ENCODE data around the gene SMTNL2. TPM values are rescaled to one million over a fixed set of nuclear protein-coding genes. Genes with fewer than 3 reads are reported as not detected.

SMTNL2 gene
- polyA plus RNA-seq, 1 donor from 2014 or later: not detected

DNA sequence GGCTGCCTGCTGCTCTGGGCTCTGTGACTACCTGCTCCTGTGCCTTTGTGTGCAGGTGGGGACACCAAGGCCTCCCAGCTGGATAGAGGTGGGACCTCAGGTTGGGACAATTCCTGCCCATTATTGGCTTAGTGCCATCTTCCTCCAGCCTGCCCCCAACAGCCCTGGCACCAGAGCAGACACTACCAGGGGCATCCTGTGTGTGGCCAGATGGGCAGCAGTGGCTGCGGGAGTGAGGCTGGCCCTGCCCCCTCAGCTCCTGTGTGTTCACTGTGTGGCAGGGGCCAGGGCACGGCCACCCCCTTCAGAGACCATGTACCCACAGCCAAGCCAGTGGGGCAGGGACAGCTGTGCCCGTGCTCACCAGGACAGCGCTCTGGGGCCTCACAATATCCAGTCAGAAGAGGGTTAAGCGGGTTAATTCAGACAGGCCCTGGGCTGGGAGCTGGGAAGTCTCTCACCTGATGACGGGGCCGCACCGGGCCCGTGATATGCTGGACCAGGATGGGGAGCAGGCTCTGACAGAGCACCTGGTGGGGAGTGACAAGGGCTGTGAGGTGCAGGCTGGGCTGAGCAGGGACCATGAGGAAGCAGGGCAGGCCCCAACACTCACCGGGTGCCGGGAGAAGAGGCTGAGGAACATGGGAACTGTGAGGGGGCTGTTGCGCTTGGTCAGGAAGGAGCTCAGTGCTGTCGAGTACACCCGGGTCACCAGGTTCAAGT is 42.2 kb upstream of the SMTNL2 start:
- Mint-ChIP-seq H3K27ac (peak overlapping the region in 1 of 3 donors; percentile 53), H3K9me3 (no peaks in the 10 kb centered on the region), H3K4me1 (peaks cover 0 to 2% (median 0%) of the 10 kb centered on the region in 3 donors), H3K27me3 (no peaks in the 10 kb centered on the region), H3K4me3 (no peak overlapping the region), H3K36me3 (no peaks in the 10 kb centered on the region)

DNA sequence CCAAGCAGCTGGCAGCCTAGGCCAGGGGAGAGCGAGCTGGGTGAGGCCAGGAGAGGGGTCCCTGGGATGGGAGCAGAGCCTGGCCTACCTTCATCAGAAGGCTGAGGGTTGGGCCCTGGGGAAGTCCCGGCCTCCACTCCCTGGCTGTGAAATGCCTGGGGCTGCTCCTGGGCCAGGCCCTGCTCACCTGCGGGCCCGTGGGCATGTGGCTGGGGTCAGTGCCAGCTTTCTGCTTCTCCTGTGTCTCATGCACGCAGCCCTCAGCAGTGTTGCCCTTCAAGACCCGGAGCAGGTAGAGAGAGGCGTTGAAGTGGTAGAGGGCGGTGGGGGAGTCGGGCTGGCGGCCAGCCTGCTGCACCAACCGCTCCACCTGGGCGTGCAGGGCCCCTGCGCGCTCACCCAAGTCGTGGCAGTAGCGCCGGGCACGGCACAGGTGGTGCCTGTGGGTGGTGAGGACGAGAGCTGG is 41.6 kb upstream of the SMTNL2 start:
- no peaks in the 10 kb centered on the region for H3K27me3 Mint-ChIP-seq
- no peak overlapping the region for H3K4me3 Mint-ChIP-seq
- peak overlapping the region in 1 of 3 donors; percentile 53 for H3K27ac Mint-ChIP-seq
- H3K36me3 Mint-ChIP-seq: no peaks in the 10 kb centered on the region
- H3K4me1 Mint-ChIP-seq: peaks cover 0 to 2% (median 0%) of the 10 kb centered on the region in 3 donors
- no peaks in the 10 kb centered on the region for H3K9me3 Mint-ChIP-seq

DNA sequence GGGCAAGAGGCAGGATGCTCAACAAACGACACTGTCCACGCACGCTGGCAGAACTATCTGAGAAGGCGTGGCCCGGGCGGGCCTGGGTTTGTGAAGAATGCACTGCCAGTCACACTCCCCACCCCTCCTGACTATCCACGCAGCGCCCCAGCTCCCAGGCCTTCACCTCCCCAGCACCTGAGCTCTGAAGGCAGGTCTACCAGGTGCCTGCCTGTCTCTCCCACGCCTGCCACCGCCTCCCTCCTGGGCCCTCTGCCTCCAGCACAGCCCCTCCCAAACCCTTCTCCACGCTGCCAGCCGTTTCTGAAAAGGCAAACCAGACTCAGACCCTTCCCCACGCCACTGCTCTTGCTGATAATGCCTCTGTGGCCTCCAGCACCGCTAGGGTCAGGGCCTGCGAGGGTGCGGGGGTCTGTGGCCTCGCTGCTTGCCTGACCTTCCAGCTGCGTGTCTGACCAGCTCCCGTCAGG is 40.7 kb upstream of the SMTNL2 start:
- H3K9me3 Mint-ChIP-seq: no peaks in the 10 kb centered on the region
- H3K27ac Mint-ChIP-seq: peak overlapping the region in 1 of 3 donors; percentile 5
- no peak overlapping the region for H3K4me3 Mint-ChIP-seq
- no peaks in the 10 kb centered on the region for H3K27me3 Mint-ChIP-seq
- no peaks in the 10 kb centered on the region for H3K36me3 Mint-ChIP-seq
- peaks cover 0 to 2% (median 0%) of the 10 kb centered on the region in 3 donors for H3K4me1 Mint-ChIP-seq

DNA sequence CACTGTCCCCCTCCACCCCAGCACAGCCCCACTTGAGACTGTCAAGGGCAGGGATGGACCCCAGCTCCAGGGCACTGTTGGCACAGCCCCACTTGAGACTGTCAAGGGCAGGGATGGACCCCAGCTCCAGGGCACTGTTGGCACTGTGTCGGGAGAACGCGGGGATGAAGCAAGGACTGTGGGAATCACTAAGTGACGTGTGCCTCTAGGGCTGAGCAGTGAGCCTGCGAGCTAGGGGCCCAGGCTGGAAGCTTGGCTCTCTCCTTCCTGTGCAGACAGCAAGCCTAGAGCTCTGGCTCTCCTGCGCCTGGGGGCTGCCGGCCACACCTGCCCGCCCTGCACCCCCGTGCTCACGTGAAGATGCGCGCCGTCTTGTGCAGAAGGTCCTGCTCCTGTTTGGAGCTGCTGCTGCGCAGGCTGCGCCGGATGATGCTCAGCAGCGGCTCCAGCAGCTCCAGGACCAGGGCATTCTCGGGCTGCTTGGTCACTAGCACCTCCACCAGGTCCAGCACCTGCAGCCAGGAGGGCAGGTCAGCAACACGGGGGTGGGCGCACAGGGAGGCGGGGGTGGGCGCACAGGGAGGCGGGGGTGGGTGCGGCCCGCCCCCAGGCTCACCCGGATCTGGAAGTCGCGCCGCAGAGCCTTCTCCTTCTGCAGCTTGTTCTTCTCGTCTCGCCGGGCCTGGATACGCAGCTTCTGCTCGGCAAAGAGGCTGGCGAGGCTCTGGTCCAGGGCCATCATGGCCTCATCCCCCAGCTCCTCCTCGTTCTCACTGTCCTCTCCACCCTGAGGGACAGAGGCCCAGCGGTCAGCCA is 40.0 kb upstream of the SMTNL2 start:
- no peaks in the 10 kb centered on the region for H3K27me3 Mint-ChIP-seq
- no peak overlapping the region for H3K4me3 Mint-ChIP-seq
- no peaks in the 10 kb centered on the region for H3K36me3 Mint-ChIP-seq
- H3K4me1 Mint-ChIP-seq: peaks cover 0 to 2% (median 0%) of the 10 kb centered on the region in 3 donors
- no peaks in the 10 kb centered on the region for H3K9me3 Mint-ChIP-seq
- H3K27ac Mint-ChIP-seq: no peak overlapping the region

DNA sequence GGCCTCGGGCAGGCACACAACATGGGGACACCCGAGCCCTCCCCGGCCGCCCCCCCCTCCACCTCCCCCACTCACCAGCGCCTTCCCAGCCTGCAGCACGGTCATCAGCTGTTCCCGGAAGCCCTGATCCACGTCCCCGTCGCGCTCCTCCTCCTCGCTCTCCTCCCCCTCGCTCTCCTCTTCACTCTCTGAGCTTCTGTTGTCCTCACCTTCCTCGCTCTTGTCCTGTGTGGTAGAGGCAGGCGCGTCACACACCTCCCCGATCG is 39.4 kb upstream of the SMTNL2 start:
- Mint-ChIP-seq H3K4me1 (no peaks in the 10 kb centered on the region), H3K4me3 (no peak overlapping the region), H3K9me3 (no peaks in the 10 kb centered on the region), H3K36me3 (no peaks in the 10 kb centered on the region), H3K27me3 (no peaks in the 10 kb centered on the region), H3K27ac (no peak overlapping the region)

DNA sequence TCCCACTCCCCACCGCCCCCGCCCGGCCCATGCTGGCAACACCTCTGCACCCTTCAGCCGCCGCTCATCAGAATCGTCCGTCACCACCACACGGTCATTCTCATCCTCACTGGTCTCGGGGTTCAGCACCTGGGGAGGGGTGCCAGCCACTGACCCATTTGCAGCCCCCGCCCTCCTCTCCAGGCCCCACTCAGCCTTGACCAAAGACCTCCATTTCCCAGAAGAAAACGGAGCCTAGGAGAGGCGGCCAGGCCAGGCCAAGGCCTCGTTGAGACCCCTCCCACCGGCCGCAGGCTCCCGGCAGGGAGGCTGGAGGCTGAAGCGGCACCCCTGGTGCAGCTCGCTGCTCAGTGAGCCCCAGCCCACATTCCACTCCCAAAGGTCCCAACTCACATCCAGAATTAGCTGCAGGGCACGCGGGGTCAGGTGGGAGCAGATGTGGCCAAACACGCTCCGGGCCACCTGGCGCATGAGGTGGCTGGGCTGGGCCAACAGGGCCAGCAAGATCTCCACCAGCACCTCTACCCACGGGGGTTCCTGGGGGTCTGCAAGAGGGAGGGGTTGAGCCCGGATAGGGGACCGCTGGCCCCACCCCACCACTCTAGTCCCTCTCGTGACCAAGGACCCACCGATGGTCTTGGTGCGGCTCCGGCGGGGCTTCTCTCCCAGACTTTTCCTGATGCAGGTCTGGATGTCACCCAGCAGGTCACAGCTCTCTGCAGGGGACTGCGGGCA is 38.9 kb upstream of the SMTNL2 start:
- no peaks in the 10 kb centered on the region for H3K27me3 Mint-ChIP-seq
- no peaks in the 10 kb centered on the region for H3K36me3 Mint-ChIP-seq
- no peak overlapping the region for H3K27ac Mint-ChIP-seq
- no peak overlapping the region for H3K4me3 Mint-ChIP-seq
- H3K9me3 Mint-ChIP-seq: no peaks in the 10 kb centered on the region
- H3K4me1 Mint-ChIP-seq: no peaks in the 10 kb centered on the region

DNA sequence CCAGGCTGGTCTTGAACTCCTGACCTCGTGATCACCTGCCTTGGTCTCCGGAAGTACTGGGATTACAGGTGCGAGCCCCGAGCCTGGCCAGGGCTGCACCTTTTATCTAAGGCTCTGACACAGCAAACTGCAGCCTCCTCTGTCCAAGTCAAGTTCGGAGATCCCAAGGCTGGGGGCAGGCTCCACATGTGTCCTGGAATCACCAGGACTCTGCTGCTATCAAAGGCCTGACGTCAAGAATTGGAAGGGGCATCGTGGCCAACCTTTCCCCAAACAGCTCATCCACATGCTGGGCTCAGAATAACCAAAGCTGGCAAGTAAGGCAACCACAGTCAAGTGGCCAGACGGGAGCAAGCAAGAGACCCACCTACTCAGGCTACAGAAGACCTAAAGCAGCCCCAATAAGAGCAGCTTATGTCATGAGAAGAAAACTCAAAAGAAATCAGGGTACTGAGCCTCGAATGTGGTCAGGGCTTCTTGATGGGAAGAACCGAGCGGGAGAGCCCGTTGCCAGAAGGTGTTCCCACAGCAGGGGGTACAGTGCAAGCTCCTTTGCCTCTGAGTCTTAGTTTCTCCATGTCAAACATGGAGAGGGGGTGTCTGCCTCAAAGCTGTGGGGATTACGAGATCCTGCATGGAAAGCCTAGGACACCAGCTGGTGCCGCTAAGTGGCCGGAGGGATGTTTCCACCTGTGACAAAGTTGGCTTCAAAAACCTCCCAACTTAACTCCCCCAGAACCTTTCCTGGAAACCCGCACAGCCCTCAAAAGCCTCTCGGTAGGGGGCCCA is 37.0 kb upstream of the SMTNL2 start:
- no peaks in the 10 kb centered on the region for H3K36me3 Mint-ChIP-seq
- no peaks in the 10 kb centered on the region for H3K9me3 Mint-ChIP-seq
- no peak overlapping the region for H3K4me3 Mint-ChIP-seq
- H3K27ac Mint-ChIP-seq: peak overlapping the region in 1 of 3 donors; percentile 19
- no peaks in the 10 kb centered on the region for H3K27me3 Mint-ChIP-seq
- peaks cover 0 to 3% (median 2%) of the 10 kb centered on the region in 3 donors for H3K4me1 Mint-ChIP-seq

DNA sequence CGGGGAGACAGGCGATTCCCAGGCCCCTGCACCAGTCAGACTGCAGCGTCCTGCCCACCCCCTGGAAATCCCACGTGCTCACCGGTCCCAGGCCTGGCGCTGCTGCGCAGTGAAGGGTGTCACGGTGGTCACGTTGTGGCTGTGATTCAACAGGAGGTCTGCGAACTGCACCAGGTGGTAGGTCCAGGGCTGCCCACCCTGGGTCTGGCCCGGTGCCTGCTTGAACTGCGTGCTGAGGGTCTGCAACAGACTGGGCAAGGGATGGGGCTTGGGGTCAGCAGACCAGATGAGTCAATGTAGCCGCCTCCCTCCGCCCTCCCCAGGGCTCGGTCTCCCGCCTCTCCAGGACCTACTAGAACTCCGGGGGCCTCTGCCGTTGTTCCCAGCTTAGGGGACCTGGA is 36.3 kb upstream of the SMTNL2 start:
- H3K36me3 Mint-ChIP-seq: no peaks in the 10 kb centered on the region
- no peak overlapping the region for H3K4me3 Mint-ChIP-seq
- H3K27me3 Mint-ChIP-seq: no peaks in the 10 kb centered on the region
- H3K9me3 Mint-ChIP-seq: no peaks in the 10 kb centered on the region
- peaks cover 0 to 3% (median 2%) of the 10 kb centered on the region in 3 donors for H3K4me1 Mint-ChIP-seq
- H3K27ac Mint-ChIP-seq: no peak overlapping the region

DNA sequence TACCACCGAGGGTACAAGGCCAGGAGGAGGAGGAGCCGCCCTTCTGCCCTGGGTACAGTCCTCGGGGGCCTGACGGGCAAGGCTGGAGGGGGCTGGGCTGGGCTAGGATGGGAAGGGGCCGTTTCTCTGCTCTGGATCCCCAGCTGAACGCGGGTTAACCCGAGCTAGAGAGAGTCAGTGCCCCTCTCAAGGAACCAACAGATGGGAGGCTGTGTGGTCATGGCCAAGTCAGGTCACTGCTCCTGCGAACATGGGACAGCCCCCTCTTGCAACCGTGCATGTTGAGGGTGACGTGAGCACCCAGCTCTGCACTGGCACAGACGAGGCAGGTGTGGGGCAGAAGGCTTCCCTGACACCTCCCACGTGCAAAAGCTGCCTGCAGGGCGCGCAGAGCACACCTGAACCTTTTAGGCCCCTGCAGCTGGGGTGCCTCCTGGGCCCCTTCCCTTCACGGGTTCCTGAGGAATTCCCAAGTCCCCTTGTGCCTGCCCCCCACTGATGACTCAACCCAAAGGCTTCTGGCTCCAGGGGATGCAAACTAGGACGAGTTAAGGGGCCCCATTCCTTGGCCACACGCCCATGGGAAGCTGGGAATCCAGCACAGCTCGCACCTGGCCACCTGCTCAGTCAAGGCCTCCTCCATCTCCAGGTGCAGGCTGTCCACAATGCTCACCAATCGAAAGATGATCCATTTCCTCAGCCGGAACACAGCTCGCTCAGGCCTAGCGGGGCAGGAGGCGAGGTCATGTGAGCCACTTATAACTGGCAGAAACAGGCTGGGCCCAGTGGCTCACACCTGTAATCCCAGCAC is 35.4 kb upstream of the SMTNL2 start:
- no peak overlapping the region for H3K4me3 Mint-ChIP-seq
- H3K9me3 Mint-ChIP-seq: no peaks in the 10 kb centered on the region
- H3K36me3 Mint-ChIP-seq: no peaks in the 10 kb centered on the region
- no peak overlapping the region for H3K27ac Mint-ChIP-seq
- no peaks in the 10 kb centered on the region for H3K27me3 Mint-ChIP-seq
- peaks cover 0 to 4% (median 2%) of the 10 kb centered on the region in 3 donors for H3K4me1 Mint-ChIP-seq

DNA sequence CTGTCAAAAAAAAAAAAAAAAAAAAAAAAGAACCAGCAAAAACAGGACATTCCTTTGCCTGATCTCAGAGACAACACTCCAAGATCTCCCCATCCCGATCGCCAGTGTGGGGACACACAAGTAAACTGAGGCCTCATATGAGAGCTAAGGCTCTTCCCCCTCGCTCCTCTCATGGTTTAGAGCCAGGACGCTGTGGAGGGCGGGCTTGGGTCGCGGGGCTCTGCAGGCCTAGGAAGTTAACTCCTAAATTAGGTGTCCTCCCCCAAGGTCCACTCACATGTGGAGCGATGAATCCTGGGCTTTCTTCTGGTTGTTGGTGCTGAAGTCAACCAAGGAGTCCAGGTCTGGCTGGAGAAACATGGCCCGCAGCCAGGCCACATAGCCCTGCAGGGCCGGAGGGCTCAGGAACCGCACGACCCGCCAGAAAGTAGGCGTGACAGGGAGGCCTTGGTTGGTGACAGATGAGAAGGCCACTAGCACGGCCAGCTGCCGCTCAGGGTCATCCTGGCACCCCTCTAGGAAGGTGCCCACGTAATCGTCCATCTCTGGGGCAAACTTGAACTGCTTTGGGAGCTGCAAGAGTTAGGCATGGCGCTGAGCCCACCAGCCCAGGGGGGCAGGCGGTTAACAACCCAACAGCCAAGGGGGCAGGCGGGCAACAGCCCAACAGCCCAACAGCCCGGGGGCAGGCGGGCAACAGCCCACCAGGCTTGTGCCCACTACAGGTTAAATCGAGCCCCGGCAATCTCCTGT is 34.4 kb upstream of the SMTNL2 start:
- peaks cover 6 to 12% (median 7%) of the 10 kb centered on the region in 3 donors for H3K4me1 Mint-ChIP-seq
- no peaks in the 10 kb centered on the region for H3K27me3 Mint-ChIP-seq
- no peak overlapping the region for H3K27ac Mint-ChIP-seq
- no peaks in the 10 kb centered on the region for H3K36me3 Mint-ChIP-seq
- no peaks in the 10 kb centered on the region for H3K9me3 Mint-ChIP-seq
- no peak overlapping the region for H3K4me3 Mint-ChIP-seq

DNA sequence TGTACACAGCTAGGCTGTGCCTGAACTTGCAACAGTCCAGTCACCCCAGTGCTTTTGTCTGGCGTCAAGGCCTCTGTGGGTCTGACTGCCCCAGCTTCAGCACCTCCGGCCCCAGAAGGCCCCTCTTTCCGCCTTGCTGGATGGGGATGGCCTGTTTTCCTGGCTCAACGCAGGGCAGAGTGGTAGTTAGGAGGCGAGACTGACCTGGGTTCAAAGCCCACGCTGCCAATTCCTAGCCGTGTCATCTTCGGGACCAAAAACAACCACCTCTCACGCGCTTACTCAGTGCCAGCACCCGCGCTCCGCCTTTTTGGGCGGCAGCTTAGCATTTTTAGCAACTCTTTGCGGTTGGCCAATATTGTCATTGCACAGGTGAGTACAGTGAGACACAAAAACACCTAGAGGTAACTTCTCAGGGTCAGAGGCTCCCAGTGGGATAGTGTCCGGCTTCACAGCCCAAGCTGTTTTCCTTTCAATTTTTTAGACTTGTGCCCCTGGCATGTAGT is 33.7 kb upstream of the SMTNL2 start:
- Mint-ChIP-seq H3K27ac (no peak overlapping the region), H3K4me1 (peaks cover 9 to 13% (median 12%) of the 10 kb centered on the region in 3 donors), H3K27me3 (no peaks in the 10 kb centered on the region), H3K9me3 (no peaks in the 10 kb centered on the region), H3K36me3 (peaks cover under 1% of the 10 kb centered on the region), H3K4me3 (no peak overlapping the region)

DNA sequence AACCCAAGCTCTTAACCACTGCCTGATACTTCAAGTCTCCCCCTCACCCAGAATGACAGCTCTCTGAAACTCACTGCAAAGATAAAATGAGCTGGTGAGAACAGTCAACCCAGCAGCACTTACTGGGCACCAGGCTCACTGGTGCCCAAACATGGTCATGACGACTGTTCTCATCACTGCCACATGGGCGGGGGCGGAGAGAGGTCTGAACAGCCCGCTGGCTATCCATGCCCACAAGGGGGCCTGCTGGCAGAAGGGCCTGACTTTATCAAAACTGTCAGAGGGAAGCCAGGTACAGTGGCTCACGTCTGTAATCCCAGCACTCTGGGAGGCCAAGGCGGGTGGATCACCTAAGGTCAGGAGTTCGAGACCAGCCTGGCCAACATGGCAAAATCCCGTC is 33.2 kb upstream of the SMTNL2 start:
- Mint-ChIP-seq H3K4me1 (peaks cover 13 to 18% (median 16%) of the 10 kb centered on the region in 3 donors), H3K27me3 (no peaks in the 10 kb centered on the region), H3K4me3 (no peak overlapping the region), H3K27ac (no peak overlapping the region), H3K36me3 (peaks cover 2% of the 10 kb centered on the region), H3K9me3 (no peaks in the 10 kb centered on the region)

DNA sequence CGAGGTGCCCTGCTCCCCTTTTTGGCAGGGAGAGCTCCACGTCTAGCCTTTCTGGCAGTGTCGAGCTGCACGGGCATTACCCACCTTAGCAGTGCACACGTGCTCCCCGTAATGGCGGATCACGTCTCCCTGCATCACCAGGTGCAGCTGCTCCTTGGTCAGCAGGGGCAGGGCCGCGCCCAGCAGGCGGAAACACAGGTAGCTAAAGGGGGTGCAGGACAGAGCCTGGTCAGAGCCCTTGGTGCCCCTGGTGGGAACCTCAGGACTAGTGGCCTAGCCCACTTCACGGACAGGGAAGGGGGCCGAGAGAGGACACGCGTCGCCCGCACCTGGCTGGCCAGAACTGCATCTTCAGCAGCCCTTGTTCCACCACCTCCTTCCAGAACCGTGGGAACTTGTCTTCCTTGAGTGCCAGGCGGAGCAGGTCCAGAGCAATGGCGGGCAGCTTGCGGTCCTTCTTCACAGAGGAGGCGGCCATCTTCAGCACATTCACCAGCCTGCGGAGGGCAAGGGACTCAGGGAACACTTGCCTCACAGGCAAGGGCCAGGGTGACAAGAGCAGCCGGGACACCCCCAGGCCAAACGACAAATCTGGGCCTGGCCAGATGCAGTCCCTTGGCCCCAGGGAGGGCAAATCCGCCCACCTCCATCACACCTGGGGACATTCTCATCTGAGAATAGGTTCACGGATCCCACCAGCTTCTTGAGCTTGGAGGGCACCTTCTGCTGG is 32.4 kb upstream of the SMTNL2 start:
- Mint-ChIP-seq H3K4me1 (peaks cover 14 to 21% (median 16%) of the 10 kb centered on the region in 3 donors), H3K36me3 (peaks cover 2% of the 10 kb centered on the region), H3K27me3 (no peaks in the 10 kb centered on the region), H3K9me3 (no peaks in the 10 kb centered on the region), H3K4me3 (peak overlapping the region in 1 of 4 donors; percentile 32), H3K27ac (no peak overlapping the region)

Data from IgD-negative memory B cell (primary cell).